Jurkat, Clone E6-1 (cell line): ENCODE results near the gene VWDE.
"Not testable (repeated sequence)": the region's sequence is repeated elsewhere in the genome, so short reads cannot be mapped to it uniquely, and the experiment has no call there.

Experiments
- DNase-seq: peaks from one replicate; pipeline ENCODE4 v3.0.0-alpha.2; 2011; ENCODE audit warnings: low read depth, low spot score
- H3K4me3 ChIP-seq: 2 replicates; pipeline ENCODE4 v1.5.1; 2011; ENCODE audit warnings: mild to moderate bottlenecking, low read length, control low read depth, moderate library complexity

VWDE gene

DNA sequence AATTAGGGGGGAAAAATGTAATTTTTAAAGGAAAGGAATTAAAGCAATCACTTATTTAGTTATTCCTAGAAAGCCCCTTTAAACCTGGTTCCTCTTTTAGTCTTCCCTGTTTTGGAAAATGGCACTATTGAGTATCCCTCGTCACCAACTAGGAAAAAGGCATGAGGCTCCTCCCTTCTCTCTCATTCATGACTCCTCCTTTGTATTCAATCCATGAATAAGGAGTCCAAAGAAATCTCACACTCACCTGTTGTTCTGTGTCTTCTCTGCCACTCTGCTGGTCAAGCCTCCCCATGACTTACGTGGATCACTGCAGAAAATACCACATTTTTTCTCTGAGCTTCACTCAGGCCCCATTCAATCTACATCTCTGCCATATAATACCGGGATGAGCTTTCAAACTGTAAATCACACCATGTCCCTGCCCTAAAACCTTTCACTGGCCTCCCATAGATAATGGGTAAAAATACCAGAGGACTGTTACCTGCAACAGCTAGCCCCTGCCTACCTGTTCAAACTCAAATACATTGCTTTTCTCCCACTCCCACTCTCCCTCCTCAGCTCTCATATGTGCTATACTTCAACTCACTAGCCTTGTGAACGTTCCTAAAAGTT lies 5.5 kb upstream of the VWDE start:
- no peak overlapping the region for H3K4me3 ChIP-seq
- no peak for DNase-seq

DNA sequence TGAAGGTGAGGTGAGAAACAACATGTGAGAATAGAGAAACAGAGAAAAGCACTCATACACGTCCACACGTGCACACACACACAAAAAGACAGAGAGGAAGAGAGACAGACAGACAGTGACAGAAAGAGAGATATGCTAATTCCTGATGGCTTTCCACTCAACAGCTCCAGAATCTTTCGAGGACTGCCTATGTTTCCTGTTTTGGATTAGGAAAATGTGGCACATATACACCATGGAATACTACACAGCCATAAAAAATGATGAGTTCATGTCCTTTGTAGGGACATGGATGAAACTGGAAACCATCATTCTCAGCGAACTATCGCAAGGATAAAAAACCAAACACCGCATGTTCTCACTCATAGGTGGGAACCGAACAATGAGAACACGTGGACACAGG lies 4.0 kb upstream of the VWDE start:
- DNase-seq, H3K4me3 ChIP-seq: not testable (repeated sequence)

- no peak overlapping the region for H3K4me3 ChIP-seq
- no peak for DNase-seq
Measured at GRCh38 chr7:12402365-12402725, 1.3 kb downstream of the VWDE start.

- H3K4me3 ChIP-seq, result no peak overlapping the region
- DNase-seq, result no peak
Measured at GRCh38 chr7:12401538-12402364, 1.9 kb downstream of the VWDE start.

GRCh38 chr7:12398186-12398585 lies 5.5 kb downstream of the VWDE start:
- no peak for DNase-seq
- no peak overlapping the region for H3K4me3 ChIP-seq

DNA sequence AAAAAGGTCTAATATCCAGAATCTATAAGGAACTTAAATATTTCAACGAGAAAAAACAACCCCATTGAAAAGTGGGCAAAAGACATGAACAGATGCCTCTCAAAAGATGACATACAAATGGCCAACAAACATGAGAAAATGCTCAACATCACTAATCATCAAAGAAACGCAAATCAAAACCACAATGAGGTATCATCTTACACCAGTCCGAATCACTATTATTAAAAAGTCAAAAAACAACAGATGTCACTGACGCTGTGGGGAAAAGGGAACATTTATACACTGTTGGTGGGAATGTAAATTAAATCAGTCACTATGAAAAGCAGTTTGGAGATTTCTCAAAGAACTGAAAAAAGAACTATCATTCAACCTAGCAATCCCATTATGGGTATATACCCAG lies 6.0 kb downstream of the VWDE start:
- no peak overlapping the region for H3K4me3 ChIP-seq
- DNase-seq, result no peak

DNA sequence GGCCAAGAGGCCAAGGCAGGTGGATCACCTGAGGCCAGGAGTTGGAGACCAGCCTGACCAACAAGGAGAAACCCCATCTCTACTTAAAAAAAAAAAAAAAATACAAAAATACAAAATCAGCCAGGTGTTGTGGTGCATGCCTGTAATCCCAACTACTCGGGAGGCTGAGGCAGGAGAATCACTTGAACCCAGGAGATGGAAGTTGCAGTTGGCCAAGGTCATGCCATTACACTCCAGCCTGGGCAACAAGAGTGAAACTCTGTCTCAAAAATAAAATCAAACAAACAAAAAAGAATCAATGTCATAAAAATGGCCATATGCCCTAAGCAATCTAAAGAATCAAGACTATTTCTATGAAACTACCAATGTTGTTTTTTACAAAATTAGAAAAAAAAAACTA lies 7.0 kb downstream of the VWDE start:
- H3K4me3 ChIP-seq, DNase-seq: not testable (repeated sequence)

DNA sequence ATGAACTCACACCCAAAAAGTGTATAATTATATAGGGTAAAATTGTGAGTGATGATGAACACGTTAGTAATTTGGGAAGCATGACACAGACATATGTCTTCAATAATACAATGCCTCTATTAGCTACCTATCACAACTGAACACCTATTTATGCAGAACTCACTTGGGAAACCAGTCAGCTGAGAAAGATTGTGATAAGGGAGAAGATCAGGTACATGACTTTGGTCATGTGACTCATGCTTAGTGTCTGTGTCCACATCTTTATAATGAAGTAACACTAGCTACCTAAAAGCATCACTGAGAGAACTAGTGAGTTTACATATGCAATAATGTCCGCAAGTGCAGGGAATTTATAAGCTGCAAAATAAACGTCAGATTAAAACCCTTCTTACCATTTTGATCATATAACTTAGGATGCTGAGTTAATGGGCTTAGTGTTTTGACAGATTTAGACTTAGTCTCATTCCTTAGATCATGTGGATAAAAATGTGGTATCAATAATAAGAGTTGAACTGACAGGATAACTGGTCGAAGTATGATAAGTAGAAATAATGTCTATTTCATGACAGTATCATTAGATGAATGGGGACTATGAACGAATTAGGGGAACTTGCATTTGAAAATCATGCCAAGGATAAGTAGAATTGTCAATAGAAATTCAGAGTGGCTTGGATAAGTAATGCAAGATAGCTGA lies 11.6 kb downstream of the VWDE start:
- no peak overlapping the region for H3K4me3 ChIP-seq
- DNase-seq, result no peak

DNA sequence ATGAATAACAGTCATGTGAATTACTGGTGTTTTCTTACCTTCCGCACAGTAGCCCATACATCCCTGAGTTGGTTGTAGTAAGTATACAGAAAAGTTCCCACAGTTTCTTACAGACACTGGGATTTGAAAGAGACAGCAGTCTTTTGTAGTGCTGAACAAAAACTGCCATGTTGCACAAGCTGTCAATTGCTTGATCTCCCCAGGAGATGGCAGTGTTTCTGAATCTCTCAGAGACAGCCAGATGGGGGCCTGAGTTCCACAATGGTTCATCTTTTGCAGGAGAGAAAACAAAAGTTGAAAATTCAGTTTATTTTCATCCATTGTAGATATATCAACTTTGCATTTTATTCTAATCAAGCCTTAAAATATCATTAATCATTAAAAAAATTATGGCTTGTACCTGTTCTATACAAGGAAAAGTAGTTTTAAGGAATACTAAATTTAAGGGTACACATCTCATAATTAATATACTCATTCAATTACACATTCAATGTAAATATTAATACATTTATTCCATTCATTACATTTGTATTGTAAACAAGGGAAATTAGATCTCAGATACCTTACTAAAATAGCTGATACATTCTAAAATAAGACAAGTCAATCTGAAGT lies 14.5 kb downstream of the VWDE start:
- DNase-seq, result peak; percentile 60
- no peak overlapping the region for H3K4me3 ChIP-seq

DNA sequence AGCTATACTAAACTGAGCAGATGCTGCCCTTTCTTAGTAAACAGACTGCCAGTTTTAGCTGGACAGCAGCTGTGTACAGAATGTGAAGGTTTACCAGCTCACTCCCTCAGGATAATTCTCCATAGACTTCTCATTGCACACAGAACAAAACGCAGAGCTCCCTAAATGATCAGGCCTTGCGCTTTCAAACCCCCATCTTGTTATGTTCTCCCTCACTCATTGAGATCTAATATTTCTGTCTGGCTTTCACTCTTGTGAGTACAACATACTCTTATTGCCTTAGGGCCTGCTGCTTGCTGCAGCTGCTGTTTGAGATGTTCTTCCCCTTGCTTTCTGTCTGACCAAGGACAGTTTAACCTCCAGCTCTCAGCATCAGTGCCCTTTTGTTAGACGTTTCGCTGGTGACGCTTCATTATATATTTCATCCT lies 17.3 kb downstream of the VWDE start:
- DNase-seq, result no peak
- H3K4me3 ChIP-seq, result no peak overlapping the region

DNA sequence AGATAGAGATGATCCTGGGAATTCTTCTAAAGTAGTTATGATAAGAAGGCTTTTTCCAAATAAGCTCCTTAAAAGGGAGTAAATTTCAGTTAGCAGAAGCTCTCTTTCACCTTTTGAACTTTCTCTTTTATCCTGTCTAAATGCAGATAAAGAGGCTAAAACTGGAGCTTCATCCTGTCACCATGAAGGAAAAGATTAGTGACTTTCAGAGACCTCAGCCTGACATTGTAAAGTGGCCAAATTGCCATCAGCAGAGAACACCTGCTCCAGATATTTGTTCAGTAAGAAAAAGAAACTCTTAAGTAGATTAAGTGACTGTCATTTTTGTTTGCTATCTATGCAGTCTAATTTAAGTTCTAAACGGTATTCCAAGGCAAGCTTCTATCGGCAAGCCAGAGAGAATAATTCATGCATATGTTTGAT lies 18.3 kb downstream of the VWDE start:
- no peak overlapping the region for H3K4me3 ChIP-seq
- no peak for DNase-seq

GRCh38 chr7:12383377-12383776 lies 20.3 kb downstream of the VWDE start:
- DNase-seq, result no peak
- H3K4me3 ChIP-seq, result no peak overlapping the region

GRCh38 chr7:12378389-12378788 lies 25.3 kb downstream of the VWDE start:
- H3K4me3 ChIP-seq, result no peak overlapping the region
- DNase-seq, result no peak

GRCh38 chr7:12377406-12377805 lies 26.3 kb downstream of the VWDE start:
- H3K4me3 ChIP-seq, result no peak overlapping the region
- no peak for DNase-seq

DNA sequence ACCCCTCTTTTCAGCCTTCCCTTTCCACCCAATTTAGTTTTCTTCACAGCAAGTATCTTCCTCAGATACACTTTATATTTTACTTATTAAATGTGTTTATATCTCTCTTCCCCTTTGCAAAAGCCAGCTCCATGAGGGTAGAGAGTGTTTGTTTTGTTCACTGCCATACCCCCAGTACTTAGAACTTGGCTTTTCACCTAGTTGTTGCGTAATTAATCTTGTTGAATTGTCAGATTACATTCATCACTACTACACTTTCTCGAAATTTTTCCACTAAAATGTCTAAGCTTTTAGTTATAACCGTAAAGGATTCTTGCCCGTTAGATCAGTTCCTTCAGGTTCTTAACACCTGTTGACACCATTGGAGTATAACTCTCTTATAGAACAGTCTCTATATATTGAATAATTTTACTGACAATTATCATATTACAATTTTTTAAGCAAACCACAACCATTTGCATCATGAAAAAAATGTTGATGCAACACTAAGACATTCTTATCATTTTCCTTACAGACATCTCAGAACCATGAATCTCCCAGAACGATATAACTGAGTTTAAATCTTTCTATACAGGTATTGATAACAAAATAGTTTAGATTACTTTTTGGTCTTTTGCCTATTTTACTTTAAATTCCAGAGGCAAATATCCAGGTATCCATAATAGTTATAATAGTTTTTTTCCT lies 29.9 kb downstream of the VWDE start:
- no peak for DNase-seq
- H3K4me3 ChIP-seq, result no peak overlapping the region

DNA sequence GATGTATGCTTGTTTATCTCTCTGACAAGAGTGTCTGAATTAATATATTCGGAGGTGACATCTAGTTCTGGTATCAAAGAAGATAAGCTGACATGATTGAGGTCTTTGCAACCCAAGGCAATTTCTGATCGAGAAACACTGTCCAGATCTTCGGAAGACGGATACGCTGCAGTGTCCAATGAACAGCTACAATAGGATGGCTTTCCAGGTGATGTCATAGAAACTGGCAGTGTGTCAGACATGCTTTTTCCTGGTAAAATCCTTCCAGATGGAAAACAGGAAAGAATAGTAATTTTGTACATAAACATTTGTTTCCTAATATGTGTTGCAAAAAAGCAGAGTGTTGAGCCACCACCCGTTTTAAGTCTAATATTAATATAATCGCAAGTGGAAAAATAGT lies 33.4 kb downstream of the VWDE start:
- H3K4me3 ChIP-seq, result no peak overlapping the region
- DNase-seq, result no peak

GRCh38 chr7:12369756-12370155 lies 33.9 kb downstream of the VWDE start:
- DNase-seq, result no peak
- H3K4me3 ChIP-seq, result no peak overlapping the region

GRCh38 chr7:12369072-12369471 lies 34.6 kb downstream of the VWDE start:
- no peak for DNase-seq
- H3K4me3 ChIP-seq, result no peak overlapping the region

- DNase-seq, result no peak
- H3K4me3 ChIP-seq, result no peak overlapping the region
Measured at GRCh38 chr7:12360948-12361347, 42.7 kb downstream of the VWDE start.
